ENCODE results near the gene MIF4GD. TPM values are rescaled to one million over a fixed set of nuclear protein-coding genes. Genes with fewer than 3 reads are reported as not detected.

The MIF4GD gene
- total and polyA plus RNA-seq, 10 of the 15 experiments (the other 5 are each of a cell fraction or from before 2014, with no cell fraction given) = 22.8 to 96.2 (median 60.1) TPM

DNA sequence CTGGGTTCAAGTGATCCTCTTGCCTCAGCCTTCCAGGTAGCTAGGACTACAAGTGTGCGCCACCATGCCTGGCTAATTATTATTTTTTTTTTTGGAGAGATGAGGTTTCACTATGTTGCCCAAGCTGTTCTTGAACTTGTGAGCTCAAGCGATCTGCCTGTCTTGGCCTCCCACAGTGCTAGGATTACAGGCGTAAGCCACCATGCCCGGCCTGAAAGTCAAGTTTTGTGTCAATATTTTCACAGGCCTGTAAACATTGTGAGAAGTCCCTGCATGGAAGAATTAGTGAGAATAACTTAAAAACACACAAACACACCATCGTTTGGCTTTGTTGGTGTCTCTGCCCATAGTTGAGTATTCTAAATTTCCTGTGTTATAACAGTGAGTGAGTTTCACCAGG lies 43.3 kb downstream of the MIF4GD start:
- no peak overlapping the region for H3K4me3 ChIP-seq
- SMC1A ChIA-PET (ENCODE audit: uncharacterized antibody, unreplicated experiment) = no interaction called here
- no peaks in the 10 kb centered on the region for H3K9me3 ChIP-seq (replicated peaks; ENCODE audit: control insufficient read depth, insufficient read depth, low read length)
- 87% methylated on average over 5 of the region's 5 CpGs for WGBS (ENCODE audit: insufficient coverage, insufficient replicate concordance, low lambda C conversion rate, missing lambda C conversion rate)
- H3K27ac ChIP-seq (ENCODE audit: control insufficient read depth, insufficient read depth) = no peak overlapping the region
- ATAC-seq (no peak), DNase-seq (ENCODE audit: low read depth, low spot score) (no peak), FAIRE-seq (no peak)
- intact Hi-C loops (cut with micrococcal nuclease; ENCODE audit: unreplicated experiment) = no loop called here
- RAD21 ChIA-PET (ENCODE audit: unreplicated experiment) = no interaction called here
- H3K9ac ChIP-seq (ENCODE audit: control insufficient read depth, insufficient read depth, low read length) = no peak overlapping the region
- H3K4me1 ChIP-seq (ENCODE audit: control insufficient read depth, insufficient read depth, low read length) = no peaks in the 10 kb centered on the region
- CTCF ChIA-PET = interaction anchor here (1.0 to 1.3 kb wide), 2 partner anchors 13 to 26 kb away, joined by 3 to 5 read pairs; no protein-coding TSS in a partner anchor
- TF ChIP-seq, protein P1, sequence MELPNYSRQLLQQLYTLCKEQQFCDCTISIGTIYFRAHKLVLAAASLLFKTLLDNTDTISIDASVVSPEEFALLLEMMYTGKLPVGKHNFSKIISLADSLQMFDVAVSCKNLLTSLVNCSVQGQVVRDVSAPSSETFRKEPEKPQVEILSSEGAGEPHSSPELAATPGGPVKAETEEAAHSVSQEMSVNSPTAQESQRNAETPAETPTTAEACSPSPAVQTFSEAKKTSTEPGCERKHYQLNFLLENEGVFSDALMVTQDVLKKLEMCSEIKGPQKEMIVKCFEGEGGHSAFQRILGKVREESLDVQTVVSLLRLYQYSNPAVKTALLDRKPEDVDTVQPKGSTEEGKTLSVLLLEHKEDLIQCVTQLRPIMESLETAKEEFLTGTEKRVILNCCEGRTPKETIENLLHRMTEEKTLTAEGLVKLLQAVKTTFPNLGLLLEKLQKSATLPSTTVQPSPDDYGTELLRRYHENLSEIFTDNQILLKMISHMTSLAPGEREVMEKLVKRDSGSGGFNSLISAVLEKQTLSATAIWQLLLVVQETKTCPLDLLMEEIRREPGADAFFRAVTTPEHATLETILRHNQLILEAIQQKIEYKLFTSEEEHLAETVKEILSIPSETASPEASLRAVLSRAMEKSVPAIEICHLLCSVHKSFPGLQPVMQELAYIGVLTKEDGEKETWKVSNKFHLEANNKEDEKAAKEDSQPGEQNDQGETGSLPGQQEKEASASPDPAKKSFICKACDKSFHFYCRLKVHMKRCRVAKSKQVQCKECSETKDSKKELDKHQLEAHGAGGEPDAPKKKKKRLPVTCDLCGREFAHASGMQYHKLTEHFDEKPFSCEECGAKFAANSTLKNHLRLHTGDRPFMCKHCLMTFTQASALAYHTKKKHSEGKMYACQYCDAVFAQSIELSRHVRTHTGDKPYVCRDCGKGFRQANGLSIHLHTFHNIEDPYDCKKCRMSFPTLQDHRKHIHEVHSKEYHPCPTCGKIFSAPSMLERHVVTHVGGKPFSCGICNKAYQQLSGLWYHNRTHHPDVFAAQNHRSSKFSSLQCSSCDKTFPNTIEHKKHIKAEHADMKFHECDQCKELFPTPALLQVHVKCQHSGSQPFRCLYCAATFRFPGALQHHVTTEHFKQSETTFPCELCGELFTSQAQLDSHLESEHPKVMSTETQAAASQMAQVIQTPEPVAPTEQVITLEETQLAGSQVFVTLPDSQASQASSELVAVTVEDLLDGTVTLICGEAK (IDR thresholded peaks at IDR 0.05; ENCODE audit: borderline replicate concordance) = no peak
- TF ChIP-seq NBN (IDR thresholded peaks at IDR 0.05) (no peak), PAX8 (IDR thresholded peaks at IDR 0.05) (no peak), MEF2B (IDR thresholded peaks at IDR 0.05; ENCODE audit: partially characterized antibody, poor library complexity, severe bottlenecking) (no peak), SUZ12 (IDR thresholded peaks at IDR 0.05; ENCODE audit: unreplicated experiment) (no peak), IRF4 (IDR thresholded peaks at IDR 0.05; ENCODE audit: low read depth, low read length) (no peak)
- TF ChIP-seq, protein P2, sequence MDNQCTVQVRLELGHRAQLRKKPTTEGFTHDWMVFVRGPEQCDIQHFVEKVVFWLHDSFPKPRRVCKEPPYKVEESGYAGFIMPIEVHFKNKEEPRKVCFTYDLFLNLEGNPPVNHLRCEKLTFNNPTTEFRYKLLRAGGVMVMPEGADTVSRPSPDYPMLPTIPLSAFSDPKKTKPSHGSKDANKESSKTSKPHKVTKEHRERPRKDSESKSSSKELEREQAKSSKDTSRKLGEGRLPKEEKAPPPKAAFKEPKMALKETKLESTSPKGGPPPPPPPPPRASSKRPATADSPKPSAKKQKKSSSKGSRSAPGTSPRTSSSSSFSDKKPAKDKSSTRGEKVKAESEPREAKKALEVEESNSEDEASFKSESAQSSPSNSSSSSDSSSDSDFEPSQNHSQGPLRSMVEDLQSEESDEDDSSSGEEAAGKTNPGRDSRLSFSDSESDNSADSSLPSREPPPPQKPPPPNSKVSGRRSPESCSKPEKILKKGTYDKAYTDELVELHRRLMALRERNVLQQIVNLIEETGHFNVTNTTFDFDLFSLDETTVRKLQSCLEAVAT (IDR thresholded peaks at IDR 0.05) = no peak
- no peaks in the 10 kb centered on the region for H3K27me3 ChIP-seq (replicated peaks in 1 of 2; ENCODE audit: control insufficient read depth in 2 of 2, insufficient read depth in 2 of 2, low read length in 1 of 2)
- H4K20me1 ChIP-seq (ENCODE audit: control insufficient read depth, insufficient read depth) = no peaks in the 10 kb centered on the region
- no peak overlapping the region for H2AFZ ChIP-seq (ENCODE audit: control insufficient read depth, low read depth, low read length)
- peaks cover 37 to 40% of the 10 kb centered on the region in 2 experiments for H3K36me3 ChIP-seq (ENCODE audit: control insufficient read depth in 2 of 2, insufficient read depth in 2 of 2, low read length in 1 of 2)
- no peak overlapping the region for H3K4me2 ChIP-seq (ENCODE audit: control insufficient read depth, insufficient read depth)
- H3K79me2 ChIP-seq (ENCODE audit: control insufficient read depth, insufficient read depth, low read length) = no peaks in the 10 kb centered on the region
- BruUV-seq (replicated peaks) = no TSS peak
- in situ Hi-C loops (cut with MboI) = no loop called here
- POLR2A ChIA-PET = no interaction called here
